Endothelial cell of umbilical vein (primary cell): ENCODE measurements around the gene NRARP. TPM values are rescaled to one million over a fixed set of nuclear protein-coding genes. Genes with fewer than 3 reads are reported as not detected.

Source experiments
- BruUV-seq: library from RNA; stranded (reverse); fragments of 400-500 nt; replicated peaks from 2 replicates; lab custom pipeline; 2021; lab: Mats Ljungman, UMichigan
- CTCF ChIA-PET: fragments of 300-600, 350-600 bp; sonication (Branson Sonifier 250); formaldehyde crosslinking; loops from one replicate; lab custom pipeline; 2021; ENCODE audit warnings: antibody characterized with exemption, inconsistent platforms; lab: Charles Lee
- POLR2A ChIA-PET: fragments of 300-600, 350-600 bp; sonication (Branson Sonifier 250); formaldehyde crosslinking; loops from one replicate; lab custom pipeline; 2021; ENCODE audit warnings: antibody characterized with exemption, inconsistent platforms; lab: Charles Lee
- DNase-seq: peaks from one replicate; pipeline ENCODE4 v3.0.0-alpha.2; 2011; ENCODE audit warnings: low read depth, low spot score
- FAIRE-seq: peaks from 2 replicates; lab custom pipeline; 2011; peaks lifted over from hg19 to GRCh38; lab: Jason Lieb, UNC
- H2AFZ ChIP-seq: 2 replicates; pipeline ENCODE4 v1.6.0; 2012; ENCODE audit warnings: low read depth, low read length, control low read depth, inconsistent platforms
- H3K27ac ChIP-seq: 2 replicates; pipeline ENCODE4 v1.5.1; 2011; ENCODE audit warnings: low read depth, mild to moderate bottlenecking, control low read depth, low read length, moderate library complexity; ENCODE audit not compliant: insufficient read depth
- H3K27me3 ChIP-seq, 2 experiments: 2 replicates each; pipeline versions ENCODE4 v1.6.0 to v1.6.1; 2011; ENCODE audit warnings: low read length in 2 of 2, mixed read lengths in 1 of 2; ENCODE audit not compliant: control insufficient read depth in 2 of 2, insufficient read depth in 2 of 2
- H3K36me3 ChIP-seq, 2 experiments: 2 replicates in 1 of 2; 3 replicates in 1 of 2; pipeline ENCODE4 v1.5.1; 2011; ENCODE audit warnings: low read length in 2 of 2, mild to moderate bottlenecking in 1 of 2, moderate library complexity in 1 of 2; ENCODE audit not compliant: control insufficient read depth in 2 of 2, insufficient read depth in 2 of 2; ENCODE audit errors: extremely low read depth in 1 of 2
- H3K4me1 ChIP-seq: 3 replicates; pipeline ENCODE4 v1.5.1; 2011; ENCODE audit warnings: mild to moderate bottlenecking, low read length; ENCODE audit not compliant: control insufficient read depth, insufficient read depth; ENCODE audit errors: extremely low read depth
- H3K4me2 ChIP-seq: 2 replicates; pipeline ENCODE4 v1.6.1; 2011; ENCODE audit warnings: low read length, control low read depth, mixed read lengths; ENCODE audit not compliant: insufficient read depth
- H3K4me3 ChIP-seq, 3 experiments: fragments of 200-600 bp in 1 of 3; sonication (generic), shearing (Covaris generic) in 1 of 3; replicated peaks in 1 of 3; 2 replicates each; pipeline ENCODE4 v1.5.1; 2011 to 2016; ENCODE audit warnings: control low read depth in 3 of 3, low read length in 3 of 3, mild to moderate bottlenecking in 2 of 3, inconsistent platforms in 1 of 3, low read depth in 1 of 3, moderate library complexity in 1 of 3; ENCODE audit not compliant: insufficient read depth in 1 of 3
- H3K79me2 ChIP-seq: 2 replicates; pipeline ENCODE4 v1.6.0; 2012; ENCODE audit warnings: low read length, inconsistent platforms; ENCODE audit not compliant: control insufficient read depth, insufficient read depth
- H3K9ac ChIP-seq: replicated peaks from 2 replicates; pipeline ENCODE3; 2011; ENCODE audit warnings: low read length, control low read depth; ENCODE audit not compliant: insufficient read depth; ENCODE audit errors: extremely low read depth
- H3K9me1 ChIP-seq: replicated peaks from 3 replicates; pipeline ENCODE4 v1.6.0; 2011; ENCODE audit warnings: mild to moderate bottlenecking, low read length; ENCODE audit not compliant: control insufficient read depth, insufficient read depth; ENCODE audit errors: extremely low read depth
- H3K9me3 ChIP-seq: replicated peaks from 2 replicates; pipeline ENCODE4 v1.5.1; 2012; ENCODE audit warnings: low read length, inconsistent platforms; ENCODE audit not compliant: control insufficient read depth, insufficient read depth
- H4K20me1 ChIP-seq: replicated peaks from 2 replicates; pipeline ENCODE3; 2011; ENCODE audit warnings: mild to moderate bottlenecking, low read length; ENCODE audit not compliant: control insufficient read depth, insufficient read depth; ENCODE audit errors: extremely low read depth
- CTCF ChIP-seq, 2 donors: IDR thresholded peaks; 1 replicate in 1 of 2; 2 replicates in 1 of 2; pipeline ENCODE4 v1.5.1; 2011; ENCODE audit warnings: low read length in 2 of 2, mild to moderate bottlenecking in 2 of 2, moderate library complexity in 2 of 2, control low read depth in 1 of 2, inconsistent platforms in 1 of 2, low read depth in 1 of 2; ENCODE audit not compliant: insufficient read depth in 1 of 2; ENCODE audit errors: extremely low read depth in 1 of 2
- EZH2 ChIP-seq: IDR thresholded peaks from 2 replicates; pipeline ENCODE4 v1.6.1; 2012; ENCODE audit warnings: borderline replicate concordance, low read depth, mild to moderate bottlenecking, moderate library complexity, low read length, inconsistent platforms; ENCODE audit not compliant: severe bottlenecking
- FOS ChIP-seq: IDR thresholded peaks from 2 replicates; pipeline ENCODE4 v1.6.1; 2011; ENCODE audit warnings: mild to moderate bottlenecking, low read length, moderate library complexity, borderline replicate concordance; ENCODE audit not compliant: insufficient read depth
- GATA2 ChIP-seq: IDR thresholded peaks from 2 replicates; pipeline ENCODE4 v1.7.0; 2011; ENCODE audit warnings: low read depth, mild to moderate bottlenecking, moderate library complexity, mixed read lengths, low read length; ENCODE audit not compliant: insufficient read length, insufficient read depth
- JUN ChIP-seq: IDR thresholded peaks from 2 replicates; pipeline ENCODE4 v1.6.1; 2011; ENCODE audit warnings: borderline replicate concordance, low read depth; ENCODE audit not compliant: insufficient read length, insufficient read depth
- MAX ChIP-seq: IDR thresholded peaks from 2 replicates; pipeline ENCODE4 v1.6.1; 2011; ENCODE audit not compliant: insufficient read depth, insufficient read length
- POLR2A ChIP-seq: IDR thresholded peaks from 2 replicates; pipeline ENCODE4 v1.6.1; 2012; ENCODE audit warnings: low read depth, mild to moderate bottlenecking, control low read depth, low read length
- POLR2AphosphoS5 ChIP-seq: IDR thresholded peaks from 2 replicates; pipeline ENCODE4 v1.6.1; 2012; ENCODE audit warnings: low read depth, mild to moderate bottlenecking, control low read depth, low read length, moderate library complexity; ENCODE audit not compliant: insufficient read depth
- dilution Hi-C: fragments of 300-500 bp; cut with MboI; formaldehyde crosslinking; loops from one replicate; pipeline ENCODE4 v1.15.0; 2019; ENCODE audit warnings: low sequenced_read_pairs; ENCODE audit not compliant: extremely low pct_ligation_motif_present
- intact Hi-C: fragments of 100-400 bp; cut with micrococcal nuclease; formaldehyde crosslinking; loops from one replicate; pipeline ENCODE4 v1.10.0; 2022
- polyA plus RNA-seq, 4 experiments: library from polyadenylated mRNA; depleted of rRNA in 3 of 4; stranded (reverse) in 3 of 4; unstranded in 1 of 4; fragments of >200 nt; gene quantifications; 2 replicates each; pipeline versions ENCODE4 v1.2.1 to v1.2.3, GENCODE V29; 2011 to 2012; ENCODE audit warnings: missing spikeins in 1 of 4
- total RNA-seq: library from RNA; stranded (reverse); gene quantifications from 2 replicates; pipeline ENCODE4 v1.2.3, GENCODE V29; 2021

The NRARP gene
- total and polyA plus RNA-seq, 2 donors (not counting 3 experiments of a cell fraction or from before 2014, with no cell fraction given), result 50.0 to 72.9 TPM

GRCh38 chr9:137256362-137256761 is 45.7 kb downstream of the NRARP start:
- intact Hi-C loops (no loop called here), dilution Hi-C loops (no loop called here)
- BruUV-seq, result no TSS peak
- no peak overlapping the region for H3K27ac ChIP-seq
- H3K79me2 ChIP-seq, result peaks cover 18% of the 10 kb centered on the region
- H3K9me3 ChIP-seq, result no peaks in the 10 kb centered on the region
- peak overlapping the region in 2 of 3 experiments; percentile 41 to 94 for H3K4me3 ChIP-seq
- peaks cover 2 to 5% of the 10 kb centered on the region in 2 experiments for H3K36me3 ChIP-seq
- no peaks in the 10 kb centered on the region for H3K9me1 ChIP-seq
- TF ChIP-seq GATA2, result no peak
- no peak for TF ChIP-seq CTCF (IDR thresholded peaks at IDR 0.05; ENCODE audit: extremely low read depth in 1 of 2, insufficient read depth in 1 of 2, low read depth in 1 of 2, low read length in 2 of 2)
- no peak for TF ChIP-seq JUN
- TF ChIP-seq FOS, result no peak
- no peak for TF ChIP-seq EZH2
- TF ChIP-seq MAX, result no peak
- TF ChIP-seq POLR2AphosphoS5, result no peak
- no peak for TF ChIP-seq POLR2A
- peak overlapping the region; percentile 71 for H3K4me2 ChIP-seq
- ChIA-PET POLR2A (interaction anchor here (1.0 to 1.8 kb wide), 2 partner anchors 14 to 16 kb away, joined by 3 to 14 read pairs; partner anchors contain the start of gene TUBB4B), CTCF (interaction anchor here (0.9 to 4.4 kb wide), 3 partner anchors 19 to 167 kb away, joined by 3 to 31 read pairs (median 4); partner anchors contain the start of genes EXD3, NOXA1 and TOR4A)
- peaks cover 14% of the 10 kb centered on the region for H3K4me1 ChIP-seq
- H3K9ac ChIP-seq, result no peak overlapping the region
- H2AFZ ChIP-seq, result no peak overlapping the region
- no peaks in the 10 kb centered on the region for H4K20me1 ChIP-seq
- FAIRE-seq (no peak), DNase-seq (no peak)
- no peaks in the 10 kb centered on the region for H3K27me3 ChIP-seq
